ENCODE measurements around the gene DBN1.

DBN1 gene

GRCh38 chr5:177443144-177443983, 30.1 kb downstream of the DBN1 start:
- DNase-seq (ENCODE audit: low read depth): no peak

GRCh38 chr5:177442066-177442826, 31.2 kb downstream of the DBN1 start:
- no peak for DNase-seq (ENCODE audit: low read depth)

- no peak for DNase-seq (ENCODE audit: low read depth)
Observed at GRCh38 chr5:177440990-177441780, 32.2 kb downstream of the DBN1 start.

- DNase-seq (ENCODE audit: low read depth): no peak
Observed at GRCh38 chr5:177440211-177440989, 33.0 kb downstream of the DBN1 start.

GRCh38 chr5:177439518-177440053, 33.8 kb downstream of the DBN1 start:
- DNase-seq (ENCODE audit: low read depth): no peak

GRCh38 chr5:177438468-177438867, 35.0 kb downstream of the DBN1 start:
- no peak for DNase-seq (ENCODE audit: low read depth)

- DNase-seq (ENCODE audit: low read depth): no peak
Observed at GRCh38 chr5:177437623-177438022, 35.8 kb downstream of the DBN1 start.

- DNase-seq (ENCODE audit: low read depth): no peak
Observed at GRCh38 chr5:177435847-177436536, 37.4 kb downstream of the DBN1 start.

- no peak for DNase-seq (ENCODE audit: low read depth)
Observed at GRCh38 chr5:177434942-177435738, 38.3 kb downstream of the DBN1 start.

GRCh38 chr5:177434437-177434836, 39.0 kb downstream of the DBN1 start:
- no peak for DNase-seq (ENCODE audit: low read depth)

- DNase-seq (ENCODE audit: low read depth): no peak
Observed at GRCh38 chr5:177433658-177434217, 39.7 kb downstream of the DBN1 start.

- DNase-seq (ENCODE audit: low read depth): no peak
Observed at GRCh38 chr5:177432839-177433657, 40.4 kb downstream of the DBN1 start.

GRCh38 chr5:177432143-177432838, 41.1 kb downstream of the DBN1 start:
- no peak for DNase-seq (ENCODE audit: low read depth)

GRCh38 chr5:177431317-177432142, 41.9 kb downstream of the DBN1 start:
- DNase-seq (ENCODE audit: low read depth): no peak

- no peak for DNase-seq (ENCODE audit: low read depth)
Observed at GRCh38 chr5:177430972-177431316, 42.5 kb downstream of the DBN1 start.

GRCh38 chr5:177430140-177430951, 43.1 kb downstream of the DBN1 start:
- DNase-seq (ENCODE audit: low read depth): no peak
